PC-9 (cell line): ENCODE data around the gene DMPK. TPM values are rescaled to one million over a fixed set of nuclear protein-coding genes. Genes with fewer than 3 reads are reported as not detected.

Source experiments
- BruUV-seq: library from RNA; stranded (reverse); fragments of 400-500 nt; replicated peaks from 2 replicates; lab custom pipeline; 2021; lab: Mats Ljungman, UMichigan
- CTCF ChIA-PET: fragments of 300-600 bp; sonication (Branson Sonifier 250); formaldehyde crosslinking; loops from one replicate; lab custom pipeline; 2022; ENCODE audit warnings: antibody characterized with exemption; lab: Charles Lee
- POLR2A ChIA-PET: fragments of 300-600 bp; sonication (Branson Sonifier 250); formaldehyde crosslinking; loops from one replicate; lab custom pipeline; 2022; ENCODE audit warnings: antibody characterized with exemption; ENCODE audit not compliant: unreplicated experiment; lab: Charles Lee
- DNase-seq, 2 experiments: peaks; one replicate each; pipeline versions ENCODE4 v3.0.0 to v3.0.0-alpha.2; 2015 to 2022; ENCODE audit warnings: mixed read lengths in 1 of 2
- H2AFZ ChIP-seq: fragments of 200-600 bp; sonication (generic); 2 replicates; pipeline ENCODE4 v1.8.1; 2017; ENCODE audit warnings: antibody characterized with exemption
- H3F3A ChIP-seq: fragments of 200-600 bp; sonication (generic); 2 replicates; pipeline ENCODE4 v1.8.1; 2017; ENCODE audit warnings: antibody characterized with exemption, mild to moderate bottlenecking, low read depth; ENCODE audit not compliant: insufficient read depth
- H3K27ac ChIP-seq: fragments of 200-600 bp; sonication (generic); 2 replicates; pipeline ENCODE4 v1.6.1; 2016; ENCODE audit warnings: mixed run types
- H3K27me3 ChIP-seq: fragments of 200-600 bp; sonication (generic); 2 replicates; pipeline ENCODE4 v1.6.1; 2016; ENCODE audit warnings: low read depth, mixed run types; ENCODE audit not compliant: insufficient read depth
- H3K36me3 ChIP-seq: fragments of 200-600 bp; sonication (generic); 2 replicates; pipeline ENCODE4 v1.6.1; 2016; ENCODE audit warnings: low read depth, mixed run types
- H3K4me1 ChIP-seq: fragments of 200-600 bp; sonication (generic); replicated peaks from 2 replicates; pipeline ENCODE4 v1.6.1; 2016; ENCODE audit warnings: mixed run types; ENCODE audit not compliant: insufficient read depth
- H3K4me2 ChIP-seq: fragments of 200-600 bp; sonication (generic); 2 replicates; pipeline ENCODE4 v1.6.1; 2017; ENCODE audit warnings: mixed run types
- H3K4me3 ChIP-seq: fragments of 200-600 bp; sonication (generic); 2 replicates; pipeline ENCODE4 v1.6.1; 2016; ENCODE audit warnings: mixed run types
- H3K79me2 ChIP-seq: fragments of 200-600 bp; sonication (generic); 2 replicates; pipeline ENCODE4 v1.6.1; 2017; ENCODE audit warnings: low read depth, mixed run types
- H3K9me2 ChIP-seq: fragments of 200-600 bp; sonication (generic); 2 replicates; pipeline ENCODE4 v1.8.1; 2017; ENCODE audit warnings: mild to moderate bottlenecking; ENCODE audit not compliant: insufficient read depth
- H3K9me3 ChIP-seq: fragments of 200-600 bp; sonication (generic); 2 replicates; pipeline ENCODE4 v1.8.1; 2016; ENCODE audit warnings: low read depth; ENCODE audit not compliant: insufficient read depth
- H4K20me1 ChIP-seq: fragments of 200-600 bp; sonication (generic); 2 replicates; pipeline ENCODE4 v1.8.1; 2017; ENCODE audit not compliant: insufficient read depth
- CTCF ChIP-seq: fragments of 200-600 bp; sonication (generic); conservative IDR thresholded peaks from 2 replicates; pipeline ENCODE4 v1.6.1; 2017; ENCODE audit warnings: mixed run types, antibody characterized with exemption, mild to moderate bottlenecking, moderate library complexity
- EZH2 ChIP-seq: fragments of 200-600 bp; sonication (generic); IDR thresholded peaks from 2 replicates; pipeline ENCODE4 v1.8.0; 2017; ENCODE audit warnings: antibody characterized with exemption, low read depth
- intact Hi-C: fragments of 100-400 bp; cut with micrococcal nuclease; formaldehyde crosslinking; loops from one replicate; pipeline ENCODE4 v1.10.0; 2022; ENCODE audit not compliant: unreplicated experiment
- total RNA-seq: library from RNA; stranded (reverse); gene quantifications from 2 replicates; pipeline ENCODE4 v1.2.3, GENCODE V29; 2021

DMPK gene
- total RNA-seq, 1 experiment from 2014 or later, result 110 TPM

DNA sequence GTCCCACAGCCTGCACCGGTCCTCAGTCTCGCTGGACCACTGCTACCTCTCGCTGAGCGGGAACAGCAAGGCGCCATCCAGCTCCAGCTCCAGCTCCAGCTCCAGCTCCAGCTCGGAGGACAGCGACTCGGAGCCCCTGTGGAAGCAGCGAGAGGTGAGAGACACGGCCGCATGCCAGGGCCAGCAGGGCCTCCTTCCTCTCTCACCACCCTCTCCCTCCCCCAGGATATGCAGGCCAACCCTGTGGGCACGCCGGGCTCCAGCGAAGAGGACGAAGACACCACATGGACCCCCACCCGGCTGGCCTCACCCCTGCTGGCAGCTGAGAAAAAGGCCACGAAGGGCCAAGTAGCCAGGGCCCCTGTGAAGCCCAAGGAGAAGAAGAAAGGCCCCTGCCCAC is 20.6 kb downstream of the DMPK start:
- peaks cover 13% of the 10 kb centered on the region for H3K4me1 ChIP-seq
- no peak overlapping the region for H3K27ac ChIP-seq
- H3K27me3 ChIP-seq, result no peaks in the 10 kb centered on the region
- H3K4me3 ChIP-seq, result no peak overlapping the region
- H4K20me1 ChIP-seq, result no peaks in the 10 kb centered on the region
- no peaks in the 10 kb centered on the region for H3K79me2 ChIP-seq
- TF ChIP-seq EZH2 (no peak), CTCF (no peak)
- H3K9me2 ChIP-seq, result no peaks in the 10 kb centered on the region
- no TSS peak for BruUV-seq
- intact Hi-C loops, result no loop called here
- no peaks in the 10 kb centered on the region for H3K9me3 ChIP-seq
- no peak overlapping the region for H2AFZ ChIP-seq
- no peaks in the 10 kb centered on the region for H3K36me3 ChIP-seq
- ChIA-PET POLR2A (no interaction called here), CTCF (no interaction called here)
- DNase-seq, result no peak
- H3K4me2 ChIP-seq, result no peak overlapping the region
- peaks cover 10% of the 10 kb centered on the region; the same call in 1 of the 2 replicates for H3F3A ChIP-seq

- Histone ChIP-seq H3K9me2 (no peaks in the 10 kb centered on the region), H3K79me2 (no peaks in the 10 kb centered on the region), H3K27me3 (no peaks in the 10 kb centered on the region), H3K4me1 (peaks cover 8% of the 10 kb centered on the region), H3K27ac (no peak overlapping the region), H3K4me2 (no peak overlapping the region), H3K4me3 (no peak overlapping the region), H3F3A (peaks cover 3% of the 10 kb centered on the region; the same call in 1 of the 2 replicates), H3K36me3 (no peaks in the 10 kb centered on the region), H4K20me1 (no peaks in the 10 kb centered on the region), H2AFZ (no peak overlapping the region), H3K9me3 (no peaks in the 10 kb centered on the region)
- intact Hi-C loops, result no loop called here
- POLR2A ChIA-PET, result interaction anchor here (0.6 kb wide), 1 partner anchor 129 kb away, joined by 3 read pairs; no protein-coding TSS in a partner anchor
- TF ChIP-seq CTCF (no peak), EZH2 (no peak)
- no TSS peak for BruUV-seq
- DNase-seq, result no peak
- CTCF ChIA-PET, result no interaction called here
Observed at GRCh38 chr19:45758921-45759320, 23.4 kb downstream of the DMPK start.

DNA sequence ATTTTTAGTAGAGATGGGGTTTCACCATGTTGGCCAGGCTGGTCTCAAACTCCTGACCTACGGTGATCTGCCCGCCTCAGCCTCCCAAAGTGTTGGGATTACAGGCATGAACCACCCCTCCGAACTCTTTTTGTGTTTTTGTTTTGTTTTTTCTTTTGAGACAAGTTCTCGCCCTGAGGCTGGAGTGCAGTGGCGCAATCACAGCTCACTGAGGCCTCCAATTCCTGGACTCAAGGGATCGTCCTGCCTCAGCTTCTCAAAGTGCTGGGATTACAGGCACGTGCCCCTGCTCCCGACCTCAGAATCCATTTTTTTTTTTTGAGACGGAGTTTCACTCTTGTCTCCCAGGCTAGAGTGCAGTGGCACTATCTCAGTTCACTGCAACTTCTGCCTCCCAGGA is 24.6 kb downstream of the DMPK start:
- Histone ChIP-seq H3K27ac (no peak overlapping the region), H3K27me3 (no peaks in the 10 kb centered on the region), H3K9me3 (no peaks in the 10 kb centered on the region), H3K36me3 (no peaks in the 10 kb centered on the region), H2AFZ (no peak overlapping the region), H3K9me2 (no peaks in the 10 kb centered on the region), H3K79me2 (no peaks in the 10 kb centered on the region), H3K4me1 (peaks cover 8% of the 10 kb centered on the region), H4K20me1 (no peaks in the 10 kb centered on the region), H3F3A (peaks cover 3% of the 10 kb centered on the region; the same call in 1 of the 2 replicates), H3K4me2 (no peak overlapping the region), H3K4me3 (no peak overlapping the region)
- intact Hi-C loops, result no loop called here
- BruUV-seq, result no TSS peak
- CTCF ChIA-PET, result interaction anchor here (0.7 kb wide), 1 partner anchor 10 kb away, joined by 6 read pairs; no protein-coding TSS in a partner anchor
- POLR2A ChIA-PET, result interaction anchor here (0.7 kb wide), 1 partner anchor 775 kb away, joined by 7 read pairs; no protein-coding TSS in a partner anchor
- TF ChIP-seq CTCF (no peak), EZH2 (no peak)
- no peak for DNase-seq
